ENCODE measurements around the gene EIF4E. TPM values are rescaled to one million over a fixed set of nuclear protein-coding genes. Genes with fewer than 3 reads are reported as not detected.
"Not testable (repeated sequence)": the region's sequence is repeated elsewhere in the genome, so short reads cannot be mapped to it uniquely, and the experiment has no call there.

The EIF4E gene
- total RNA-seq, 1 experiment from 2014 or later, result 104 TPM

DNA sequence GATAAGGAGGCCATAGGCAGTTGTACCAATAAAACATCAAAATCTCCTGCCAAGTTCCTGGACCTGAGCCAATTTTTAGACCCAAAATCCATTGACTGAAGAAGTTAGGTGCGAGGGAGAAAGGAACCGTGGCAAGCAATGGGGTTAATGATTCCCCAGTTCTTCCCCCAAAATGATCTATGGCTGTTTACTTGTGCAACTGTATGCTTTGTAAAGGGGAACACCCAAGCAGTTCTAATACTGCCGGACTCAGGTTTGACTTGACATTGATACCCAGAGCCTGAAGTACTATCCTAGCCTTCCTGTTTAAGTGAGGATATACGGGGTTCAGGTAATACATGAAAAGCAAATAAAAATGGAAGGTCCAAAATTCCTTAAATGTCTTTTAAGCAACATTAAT is 6.7 kb upstream of the EIF4E start:
- BruUV-seq (replicated peaks), result no TSS peak
- H3K4me3 Mint-ChIP-seq (ENCODE audit: unreplicated experiment), result no peak overlapping the region
- no peaks in the 10 kb centered on the region for H3K36me3 Mint-ChIP-seq (ENCODE audit: insufficient read depth, unreplicated experiment)
- POLR2A ChIA-PET, result no interaction called here
- intact Hi-C loops (cut with micrococcal nuclease), result loop anchor here (10.0 kb wide), 2 partner anchors 281 to 469 kb away; partner anchors contain the start of gene TSPAN5
- TF ChIP-seq, protein P1, sequence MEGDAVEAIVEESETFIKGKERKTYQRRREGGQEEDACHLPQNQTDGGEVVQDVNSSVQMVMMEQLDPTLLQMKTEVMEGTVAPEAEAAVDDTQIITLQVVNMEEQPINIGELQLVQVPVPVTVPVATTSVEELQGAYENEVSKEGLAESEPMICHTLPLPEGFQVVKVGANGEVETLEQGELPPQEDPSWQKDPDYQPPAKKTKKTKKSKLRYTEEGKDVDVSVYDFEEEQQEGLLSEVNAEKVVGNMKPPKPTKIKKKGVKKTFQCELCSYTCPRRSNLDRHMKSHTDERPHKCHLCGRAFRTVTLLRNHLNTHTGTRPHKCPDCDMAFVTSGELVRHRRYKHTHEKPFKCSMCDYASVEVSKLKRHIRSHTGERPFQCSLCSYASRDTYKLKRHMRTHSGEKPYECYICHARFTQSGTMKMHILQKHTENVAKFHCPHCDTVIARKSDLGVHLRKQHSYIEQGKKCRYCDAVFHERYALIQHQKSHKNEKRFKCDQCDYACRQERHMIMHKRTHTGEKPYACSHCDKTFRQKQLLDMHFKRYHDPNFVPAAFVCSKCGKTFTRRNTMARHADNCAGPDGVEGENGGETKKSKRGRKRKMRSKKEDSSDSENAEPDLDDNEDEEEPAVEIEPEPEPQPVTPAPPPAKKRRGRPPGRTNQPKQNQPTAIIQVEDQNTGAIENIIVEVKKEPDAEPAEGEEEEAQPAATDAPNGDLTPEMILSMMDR (IDR thresholded peaks at IDR 0.05; ENCODE audit: unreplicated experiment), result no peak
- no peak for DNase-seq (ENCODE audit: unreplicated experiment)
- no peaks in the 10 kb centered on the region for H3K9me3 Mint-ChIP-seq (ENCODE audit: unreplicated experiment)
- H3K27ac Mint-ChIP-seq (ENCODE audit: low read depth, unreplicated experiment), result no peak overlapping the region
- CTCF ChIA-PET, result interaction anchor here (1.4 kb wide), 1 partner anchor 121 kb away, joined by 3 read pairs; no protein-coding TSS in a partner anchor
- H3K27me3 Mint-ChIP-seq (ENCODE audit: insufficient read depth, unreplicated experiment), result no peaks in the 10 kb centered on the region
- peaks cover 23% of the 10 kb centered on the region for H3K4me1 Mint-ChIP-seq (ENCODE audit: insufficient read depth, unreplicated experiment)

DNA sequence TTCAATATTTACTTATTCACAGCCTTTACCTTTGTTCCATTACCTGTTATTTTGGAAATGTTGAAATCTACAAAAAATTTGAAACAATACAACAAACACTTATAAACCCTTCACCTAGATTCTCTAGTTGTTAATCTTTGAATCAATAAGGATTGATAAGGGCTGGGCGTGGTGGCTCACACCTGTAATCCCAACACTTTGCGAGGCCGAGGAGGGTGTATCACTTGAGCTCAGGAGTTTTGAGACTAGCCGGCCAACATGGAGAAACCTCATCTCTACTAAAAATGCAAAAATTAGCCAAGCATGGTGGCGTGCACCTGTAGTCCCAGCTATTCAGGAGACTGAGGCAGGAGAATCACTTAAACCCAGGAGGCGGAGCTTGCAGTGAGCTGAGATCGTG is 5.9 kb upstream of the EIF4E start:
- POLR2A ChIA-PET; H3K36me3 Mint-ChIP-seq (ENCODE audit: insufficient read depth, unreplicated experiment); DNase-seq (ENCODE audit: unreplicated experiment); H3K4me3 Mint-ChIP-seq (ENCODE audit: unreplicated experiment); H3K27me3 Mint-ChIP-seq (ENCODE audit: insufficient read depth, unreplicated experiment); CTCF ChIA-PET; H3K9me3 Mint-ChIP-seq (ENCODE audit: unreplicated experiment); BruUV-seq (replicated peaks); H3K27ac Mint-ChIP-seq (ENCODE audit: low read depth, unreplicated experiment): not testable (repeated sequence)
- intact Hi-C loops (cut with micrococcal nuclease), result loop anchor here (10.0 kb wide), 2 partner anchors 280 to 470 kb away; partner anchors contain the start of gene TSPAN5
- peaks cover 26% of the 10 kb centered on the region for H3K4me1 Mint-ChIP-seq (ENCODE audit: insufficient read depth, unreplicated experiment)

GRCh38 chr4:98932539-98932938 is 3.6 kb upstream of the EIF4E start:
- Mint-ChIP-seq H3K36me3 (ENCODE audit: insufficient read depth, unreplicated experiment) (no peaks in the 10 kb centered on the region), H3K4me3 (ENCODE audit: unreplicated experiment) (no peak overlapping the region), H3K9me3 (ENCODE audit: unreplicated experiment) (no peaks in the 10 kb centered on the region), H3K27me3 (ENCODE audit: insufficient read depth, unreplicated experiment) (no peaks in the 10 kb centered on the region), H3K27ac (ENCODE audit: low read depth, unreplicated experiment) (no peak overlapping the region), H3K4me1 (ENCODE audit: insufficient read depth, unreplicated experiment) (peaks cover 10% of the 10 kb centered on the region)
- intact Hi-C loops (cut with micrococcal nuclease), result loop anchor here (10.0 kb wide), 2 partner anchors 278 to 472 kb away; partner anchors contain the start of gene TSPAN5
- ChIA-PET CTCF (interaction anchor here (0.6 kb wide), 1 partner anchor 1023 kb away, joined by 4 read pairs; no protein-coding TSS in a partner anchor), POLR2A (interaction anchor here (0.6 kb wide), 1 partner anchor 31 kb away, joined by 3 read pairs; no protein-coding TSS in a partner anchor)
- TF ChIP-seq, protein P1 (IDR thresholded peaks at IDR 0.05; ENCODE audit: unreplicated experiment), result no peak
- DNase-seq (ENCODE audit: unreplicated experiment), result no peak
- BruUV-seq (replicated peaks), result no TSS peak

DNA sequence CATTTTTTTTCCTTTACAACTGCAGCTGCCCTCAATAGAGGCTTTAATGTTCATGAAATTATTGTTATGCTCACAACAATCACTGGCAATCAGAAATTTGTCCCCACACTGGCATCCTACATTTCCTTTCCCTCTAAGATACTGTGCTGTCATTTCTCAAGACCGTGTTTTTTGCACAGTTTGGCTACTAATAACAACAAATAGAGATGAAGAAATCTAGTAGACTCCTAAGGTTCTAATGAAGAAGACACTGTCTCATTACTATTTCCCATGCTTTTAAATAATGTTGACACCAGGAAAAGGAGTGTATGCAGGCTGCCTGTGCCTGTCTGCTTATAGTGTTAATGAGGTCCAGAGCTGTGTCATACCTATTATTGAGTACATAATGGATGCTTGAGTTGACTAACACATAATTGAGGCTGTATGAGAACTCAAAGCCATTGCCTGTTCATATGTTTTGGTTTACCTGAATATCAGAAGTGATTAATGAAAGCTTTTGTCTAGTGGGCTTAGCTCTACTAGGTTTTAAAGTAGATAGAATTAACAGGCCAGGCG is 1.5 kb upstream of the EIF4E start:
- Mint-ChIP-seq H3K4me1 (ENCODE audit: insufficient read depth, unreplicated experiment) (peaks cover 13% of the 10 kb centered on the region), H3K9me3 (ENCODE audit: unreplicated experiment) (no peaks in the 10 kb centered on the region), H3K4me3 (ENCODE audit: unreplicated experiment) (peak overlapping the region; percentile 96), H3K36me3 (ENCODE audit: insufficient read depth, unreplicated experiment) (peaks cover 13% of the 10 kb centered on the region), H3K27ac (ENCODE audit: low read depth, unreplicated experiment) (peak overlapping the region; percentile 93), H3K27me3 (ENCODE audit: insufficient read depth, unreplicated experiment) (no peaks in the 10 kb centered on the region)
- CTCF ChIA-PET, result interaction anchor here (0.6 to 1.3 kb wide), 6 partner anchors 64 to 749 kb away, joined by 3 to 5 read pairs (median 4); no protein-coding TSS in a partner anchor
- intact Hi-C loops (cut with micrococcal nuclease), result loop anchor here (10.0 kb wide), 2 partner anchors 276 to 474 kb away; partner anchors contain the start of gene TSPAN5
- no TSS peak for BruUV-seq (replicated peaks)
- TF ChIP-seq, protein P1 (IDR thresholded peaks at IDR 0.05; ENCODE audit: unreplicated experiment), result no peak
- no peak for DNase-seq (ENCODE audit: unreplicated experiment)
- POLR2A ChIA-PET, result interaction anchor here (0.6 to 4.9 kb wide), 14 partner anchors 8 to 787 kb away, joined by 3 to 68 read pairs (median 10); partner anchors contain the start of genes ADH5, METAP1, RAP1GDS1 and STPG2

Measured in MCF 10A (cell line).